HG03565 (cell line): Measurements from ENCODE around the gene ASPG.

ENCODE experiments used
- ATAC-seq: cut with Tn5 transposase; IDR thresholded peaks from one replicate; pipeline ENCODE4 v1.9.1; 2021; ENCODE audit warnings: mild to moderate bottlenecking, moderate library complexity; ENCODE audit not compliant: unreplicated experiment

The ASPG gene

DNA sequence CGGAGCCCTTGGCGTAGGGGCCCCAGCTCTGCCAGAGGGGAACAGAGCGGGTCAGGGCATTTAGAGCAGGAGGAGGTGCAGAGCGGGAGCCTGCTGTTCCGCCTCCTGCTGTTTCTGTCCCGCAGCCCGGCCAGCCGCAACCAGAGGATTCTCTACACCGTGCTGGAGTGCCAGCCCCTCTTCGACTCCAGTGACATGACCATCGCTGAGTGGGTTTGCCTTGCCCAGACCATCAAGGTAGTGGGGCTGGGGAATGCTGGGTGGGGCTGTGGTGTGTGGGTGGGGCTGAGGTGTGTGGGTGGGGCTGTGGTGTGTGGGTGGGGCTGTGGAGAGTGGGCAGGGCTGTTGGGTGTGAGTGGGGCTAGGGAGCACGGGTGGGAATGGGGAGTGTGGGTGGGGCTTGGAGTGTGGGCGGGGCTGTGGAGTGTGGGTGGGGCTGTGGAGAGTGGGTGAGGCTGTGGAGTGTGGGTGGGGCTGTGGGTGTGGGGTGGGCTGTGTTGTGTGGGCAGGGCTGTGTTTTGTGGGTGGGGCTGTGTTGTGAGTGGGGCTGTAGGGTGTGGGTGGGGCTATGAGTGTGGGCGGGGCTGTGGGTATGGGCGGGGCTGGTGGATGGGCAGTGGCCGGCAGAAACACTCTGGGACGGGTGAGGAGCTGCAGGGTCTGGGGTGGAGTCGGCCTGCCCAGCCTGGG, 8.0 kb downstream of the ASPG start:
- ATAC-seq = no peak

DNA sequence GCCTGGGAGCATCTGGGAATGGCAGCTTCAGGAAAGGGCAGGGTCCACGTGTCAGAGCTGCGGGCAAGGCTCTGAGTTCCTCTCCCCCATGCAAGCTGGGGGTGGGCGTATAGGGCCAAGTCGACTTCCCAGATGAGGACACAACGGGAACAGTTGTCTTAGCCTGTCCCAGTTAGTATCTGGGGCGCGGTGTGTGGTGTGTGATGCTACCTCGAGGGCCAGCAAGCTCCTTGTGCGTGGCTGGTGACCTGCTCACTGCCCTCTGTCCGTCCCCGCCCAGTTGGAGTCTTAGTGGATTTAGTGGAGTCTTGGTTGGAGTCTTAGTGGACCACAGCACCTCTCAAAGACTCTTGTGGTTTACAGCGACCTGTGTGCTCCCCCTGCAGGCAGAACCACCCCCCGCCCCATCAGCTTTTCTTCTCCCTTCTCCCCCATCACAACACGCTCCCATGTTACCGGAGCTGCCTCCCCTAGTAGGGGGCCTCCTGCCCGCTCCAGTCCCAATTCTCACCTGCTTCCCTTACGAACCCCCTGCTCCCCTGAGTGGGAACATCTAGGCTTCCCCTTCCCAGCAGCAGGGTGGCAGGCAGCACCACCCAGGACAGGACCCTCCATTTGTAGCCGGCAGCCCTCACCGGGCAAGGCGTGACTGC, 8.7 kb downstream of the ASPG start:
- ATAC-seq = no peak

DNA sequence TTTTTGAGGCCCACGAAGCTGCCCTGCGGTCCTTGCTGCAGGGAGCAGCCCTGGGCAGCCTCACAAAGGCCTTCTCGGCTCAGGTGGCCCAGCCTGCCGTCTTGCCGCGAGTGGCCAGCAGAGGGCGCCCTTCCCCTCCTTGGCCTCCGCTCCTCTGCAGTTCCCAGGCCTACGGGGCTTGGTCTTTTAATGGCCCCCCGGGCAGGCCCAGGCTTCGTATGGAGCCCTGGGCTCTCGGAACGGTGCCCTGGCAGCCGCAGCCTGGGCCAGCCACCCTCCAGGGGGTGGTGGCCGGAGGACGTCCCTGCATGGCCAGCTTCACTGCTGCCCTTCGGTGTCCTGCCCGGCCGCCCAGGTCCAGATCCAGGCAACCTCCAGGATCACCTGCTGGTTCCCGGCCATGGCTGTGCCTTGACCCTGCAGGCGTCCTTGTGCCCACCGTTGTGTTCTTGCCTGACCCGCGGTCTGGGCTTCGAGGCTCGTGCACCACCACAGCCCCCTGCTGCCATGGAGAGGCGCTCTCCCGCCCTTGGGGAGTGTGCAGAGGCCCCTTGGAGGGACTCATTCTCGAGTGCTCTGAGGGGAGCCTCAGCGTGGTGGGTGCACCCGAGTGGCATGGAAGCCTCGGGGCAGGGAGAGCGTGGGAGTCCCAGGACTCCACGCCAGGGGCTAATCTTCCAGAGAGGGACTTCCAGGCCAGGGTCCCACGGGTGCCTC, 9.4 kb downstream of the ASPG start:
- no peak for ATAC-seq

DNA sequence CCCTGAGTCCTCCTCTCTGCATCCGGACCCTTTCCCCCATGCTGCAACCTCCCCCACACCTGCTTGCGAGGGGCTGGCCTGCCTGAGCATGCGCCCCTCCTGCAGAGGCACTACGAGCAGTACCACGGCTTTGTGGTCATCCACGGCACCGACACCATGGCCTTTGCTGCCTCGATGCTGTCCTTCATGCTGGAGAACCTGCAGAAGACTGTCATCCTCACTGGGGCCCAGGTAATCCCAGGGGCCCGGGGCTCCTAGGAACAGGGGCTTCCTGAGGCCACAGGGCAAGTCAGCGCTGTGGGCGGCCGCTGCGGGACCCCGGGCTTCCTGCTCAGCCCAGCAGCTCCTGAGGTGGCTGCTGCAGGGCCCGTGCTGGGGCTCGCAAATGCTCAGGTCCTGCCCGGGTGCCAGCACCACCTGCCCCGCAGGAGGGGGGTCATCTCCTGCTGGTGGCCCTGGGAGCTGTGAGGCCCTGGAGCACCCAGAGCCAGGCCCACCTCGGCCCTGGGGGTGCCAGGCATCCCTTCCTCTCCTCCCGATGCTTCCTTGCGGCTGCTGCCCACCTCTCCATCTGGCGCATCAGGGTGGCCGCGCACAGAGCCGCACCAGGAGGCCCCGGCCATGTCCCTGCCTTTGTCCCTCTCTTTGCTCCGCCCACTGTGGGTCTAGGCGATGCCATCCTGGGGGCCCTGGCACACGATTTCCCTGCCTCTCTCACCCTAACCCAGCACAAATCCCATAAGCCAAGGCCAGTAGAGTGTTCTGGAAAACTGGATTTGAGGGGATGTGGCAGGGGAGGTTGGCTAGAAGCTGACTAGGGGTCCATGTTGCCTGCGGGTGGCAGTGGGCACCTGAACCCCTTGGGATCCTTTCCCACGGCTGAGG, 10.2 kb downstream of the ASPG start:
- ATAC-seq = no peak

DNA sequence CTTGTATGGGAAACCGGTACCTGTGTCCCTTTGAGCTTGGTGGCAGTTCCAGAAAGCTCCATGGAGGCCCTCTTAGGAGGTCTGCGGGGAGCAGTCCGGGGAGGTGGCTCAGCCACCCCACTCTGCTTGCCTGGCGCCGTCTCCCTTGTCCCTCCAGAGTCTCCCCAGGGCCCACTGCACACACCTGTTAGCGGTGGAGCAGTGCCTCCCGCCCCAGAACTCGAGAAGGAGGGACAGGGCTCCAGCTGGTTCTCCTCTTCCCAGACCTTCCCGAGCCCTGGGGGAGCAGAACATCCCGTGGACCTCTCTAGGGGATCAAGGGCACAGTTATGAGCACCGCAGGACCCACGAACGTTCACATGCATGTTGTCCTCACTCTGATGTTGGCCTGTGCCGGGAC, 10.8 kb downstream of the ASPG start:
- no peak for ATAC-seq

DNA sequence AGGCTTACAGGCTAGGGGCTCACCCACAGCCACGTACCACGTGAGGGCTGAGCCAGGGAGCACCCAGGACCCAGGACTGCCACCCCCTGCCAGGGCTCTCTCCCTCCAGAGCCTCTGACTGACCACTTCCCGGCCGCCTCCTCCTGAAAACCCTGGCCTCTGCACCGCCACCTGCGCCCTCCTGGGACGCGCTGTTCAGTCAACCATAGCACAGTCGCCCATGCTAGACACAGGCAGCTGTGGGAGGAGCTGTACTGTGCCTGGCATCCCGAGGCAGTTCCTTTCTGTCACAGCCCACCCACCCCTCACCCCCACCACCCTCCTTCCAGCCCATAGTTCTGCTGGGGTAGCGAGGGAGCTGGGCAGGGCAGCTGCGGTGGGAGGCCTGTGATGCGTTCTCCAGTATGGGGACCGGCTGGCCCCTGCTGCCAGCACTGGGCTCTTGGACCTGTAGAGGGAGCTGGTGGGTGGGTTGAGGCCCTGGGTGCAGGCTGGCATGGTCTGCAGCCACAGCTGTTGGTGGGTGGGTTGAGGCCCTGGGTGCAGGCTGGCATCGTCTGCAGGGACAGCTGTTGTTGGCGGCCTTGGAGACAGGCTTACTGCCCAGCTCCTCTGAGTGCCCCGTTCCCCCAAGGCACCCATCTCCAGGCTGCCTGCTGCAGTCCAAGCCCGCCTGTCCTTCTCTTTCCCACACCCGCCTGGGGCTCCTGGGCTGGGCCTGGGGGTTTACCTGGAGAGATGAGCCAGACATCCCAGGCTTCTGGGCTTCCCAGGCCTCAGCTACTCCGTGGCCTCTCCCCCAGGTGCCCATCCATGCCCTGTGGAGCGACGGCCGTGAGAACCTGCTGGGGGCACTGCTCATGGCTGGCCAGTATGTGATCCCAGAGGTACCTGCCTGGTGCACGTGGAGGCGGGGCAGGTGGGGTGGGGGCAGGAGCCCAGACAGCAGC, 11.5 kb downstream of the ASPG start:
- ATAC-seq = no peak

DNA sequence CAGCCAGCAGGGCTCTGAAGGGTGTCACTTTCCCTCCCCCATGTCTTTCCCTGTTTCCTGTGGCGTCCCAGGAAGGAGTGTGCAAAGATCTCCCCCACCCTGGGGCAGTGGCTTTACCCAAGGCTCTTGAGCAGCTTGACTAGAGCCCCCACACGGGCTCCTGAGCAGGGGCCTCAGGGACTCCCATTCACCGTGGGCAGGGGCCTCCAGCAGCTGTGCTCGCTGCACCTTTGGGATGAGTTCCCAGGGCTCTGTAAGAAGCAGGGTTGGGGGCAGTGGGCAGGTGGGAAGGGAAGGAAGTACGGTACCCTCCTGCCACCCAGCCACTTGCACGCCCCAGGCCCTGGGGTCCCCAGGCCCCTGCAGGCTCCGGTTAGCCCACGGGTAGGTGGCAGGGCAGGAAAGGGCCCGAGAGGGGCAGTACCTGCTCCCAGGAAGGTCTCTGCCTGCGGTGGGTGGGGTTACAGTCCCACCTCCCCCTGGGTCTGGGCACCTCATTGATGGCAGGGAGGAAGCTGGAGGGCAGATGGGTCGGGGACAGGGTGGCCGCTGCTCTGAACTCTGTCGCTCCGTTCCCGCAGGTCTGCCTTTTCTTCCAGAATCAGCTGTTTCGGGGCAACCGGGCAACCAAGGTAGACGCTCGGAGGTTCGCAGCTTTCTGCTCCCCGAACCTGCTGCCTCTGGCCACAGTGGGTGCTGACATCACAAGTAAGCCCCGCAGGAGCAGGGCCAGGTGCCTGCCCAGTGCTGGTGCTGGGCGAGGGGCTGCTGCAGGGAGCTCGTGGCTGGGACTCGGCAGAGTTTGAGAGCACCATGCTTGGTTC, 13.0 kb downstream of the ASPG start:
- no peak for ATAC-seq

DNA sequence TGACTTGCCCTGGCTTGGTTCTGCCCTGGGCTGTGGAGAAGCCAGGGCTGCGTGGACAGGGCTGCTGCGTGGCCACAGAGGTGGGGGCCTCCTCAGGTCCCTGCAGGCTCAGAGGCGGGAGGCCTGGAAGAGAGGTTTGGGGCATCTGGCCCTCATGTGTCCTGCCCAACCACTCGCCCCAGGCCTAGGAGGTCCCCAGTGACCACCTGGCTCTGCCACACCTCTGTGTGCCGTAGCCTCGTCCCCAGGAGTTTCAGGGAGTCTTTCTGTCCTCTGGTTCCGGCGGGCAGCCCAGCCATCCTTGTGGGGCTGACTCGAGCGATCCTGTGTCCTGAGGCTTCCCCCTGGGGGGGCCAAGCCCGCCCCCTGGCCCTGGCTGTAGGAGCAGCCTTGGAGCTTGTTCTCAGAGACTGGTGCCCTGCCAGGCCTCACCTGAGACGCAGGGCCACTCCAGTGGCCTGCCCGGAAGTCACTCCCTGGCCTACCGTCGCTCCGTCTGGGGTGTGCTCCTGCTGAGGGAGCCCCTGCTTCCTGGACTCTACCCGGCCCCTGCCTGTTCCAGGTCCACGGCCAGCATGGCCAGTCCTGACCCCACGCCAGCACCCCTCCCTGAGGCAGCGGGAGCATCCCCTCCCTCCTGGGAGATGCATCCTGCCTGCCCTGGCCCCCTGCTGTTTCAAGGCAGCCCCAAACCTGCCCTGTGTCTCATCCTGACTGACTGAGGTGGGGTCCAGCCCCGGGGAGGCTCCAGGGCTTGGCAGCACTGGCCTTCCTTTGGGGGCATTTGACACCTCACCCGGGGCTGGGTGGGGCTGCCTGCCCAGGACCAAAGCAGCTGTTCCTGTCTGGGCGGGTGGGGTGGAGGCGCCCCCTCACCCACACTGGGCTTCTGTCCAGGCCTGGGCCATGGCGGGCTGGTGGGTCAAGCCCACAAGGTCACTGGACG, 13.9 kb downstream of the ASPG start:
- ATAC-seq = no peak

DNA sequence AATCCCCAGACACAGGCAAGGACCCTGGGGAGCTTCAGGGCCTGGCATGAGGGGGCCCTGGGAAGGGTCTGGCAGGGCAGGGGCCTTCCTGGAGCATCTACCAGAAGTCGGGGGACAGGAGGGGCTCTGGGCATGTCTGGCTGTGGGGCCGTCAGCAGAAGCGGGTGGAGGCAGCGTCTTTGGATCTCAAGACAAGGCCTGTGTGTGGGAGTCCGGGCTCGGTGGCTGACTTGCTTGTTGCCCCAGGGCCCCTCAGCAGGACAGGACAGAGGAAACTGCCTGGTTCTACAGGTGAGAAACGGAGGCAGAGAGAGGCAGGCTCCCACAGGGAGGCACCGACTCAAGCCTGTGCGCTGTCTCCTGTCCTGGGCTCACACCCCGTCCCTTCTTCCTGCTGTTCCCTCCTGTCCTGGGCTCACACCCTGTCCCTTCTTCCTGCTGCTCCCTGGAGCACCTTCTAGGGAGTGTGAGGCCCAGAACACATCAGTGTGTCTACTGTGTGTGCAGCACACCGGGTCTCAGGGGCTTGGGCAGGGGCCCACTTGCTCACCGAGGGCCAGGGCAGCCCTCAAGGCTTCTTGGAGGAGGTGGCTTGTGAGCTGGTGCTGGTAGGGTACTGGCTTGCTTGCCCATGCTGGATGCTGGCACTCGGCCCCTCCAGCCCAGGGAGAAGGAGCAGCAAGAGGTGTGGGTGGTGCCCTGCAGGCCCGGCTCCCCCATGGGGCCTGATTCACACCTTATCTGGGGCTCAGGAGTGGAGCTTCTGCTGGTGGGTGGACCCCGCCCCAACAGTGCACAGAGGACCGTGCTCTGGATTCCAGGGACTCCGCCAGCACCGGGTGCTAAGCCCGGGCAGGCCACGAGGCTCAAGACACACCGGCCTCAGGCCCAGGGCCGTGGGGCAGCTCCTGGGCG, 14.9 kb downstream of the ASPG start:
- no peak for ATAC-seq

DNA sequence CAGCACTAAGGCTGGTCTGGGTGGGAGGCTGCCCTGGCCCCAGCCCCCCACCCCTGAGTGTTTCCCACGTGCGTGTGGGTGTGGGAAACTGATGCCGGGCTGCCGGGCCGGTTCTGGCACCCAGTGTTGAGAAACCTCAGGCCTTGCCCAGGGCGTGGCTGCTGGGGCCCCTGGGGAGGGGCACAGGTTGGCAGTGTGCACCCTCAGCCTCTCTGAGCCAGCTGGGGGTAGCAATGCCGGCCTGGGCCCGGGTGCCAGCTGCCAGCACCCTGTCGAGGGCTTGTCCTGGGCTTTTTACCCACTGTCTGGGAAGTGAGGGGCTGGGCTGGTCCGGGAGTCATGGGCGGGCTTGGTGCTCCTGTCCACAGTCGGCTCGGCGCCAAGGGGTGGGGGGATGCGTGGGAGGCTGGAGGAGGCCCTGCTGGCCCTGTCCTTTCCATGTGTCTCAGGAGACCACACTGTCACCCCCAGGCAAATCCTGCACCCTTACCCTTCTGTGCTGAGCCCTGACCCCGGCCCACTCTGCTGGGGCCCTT, 15.7 kb downstream of the ASPG start:
- no peak for ATAC-seq

DNA sequence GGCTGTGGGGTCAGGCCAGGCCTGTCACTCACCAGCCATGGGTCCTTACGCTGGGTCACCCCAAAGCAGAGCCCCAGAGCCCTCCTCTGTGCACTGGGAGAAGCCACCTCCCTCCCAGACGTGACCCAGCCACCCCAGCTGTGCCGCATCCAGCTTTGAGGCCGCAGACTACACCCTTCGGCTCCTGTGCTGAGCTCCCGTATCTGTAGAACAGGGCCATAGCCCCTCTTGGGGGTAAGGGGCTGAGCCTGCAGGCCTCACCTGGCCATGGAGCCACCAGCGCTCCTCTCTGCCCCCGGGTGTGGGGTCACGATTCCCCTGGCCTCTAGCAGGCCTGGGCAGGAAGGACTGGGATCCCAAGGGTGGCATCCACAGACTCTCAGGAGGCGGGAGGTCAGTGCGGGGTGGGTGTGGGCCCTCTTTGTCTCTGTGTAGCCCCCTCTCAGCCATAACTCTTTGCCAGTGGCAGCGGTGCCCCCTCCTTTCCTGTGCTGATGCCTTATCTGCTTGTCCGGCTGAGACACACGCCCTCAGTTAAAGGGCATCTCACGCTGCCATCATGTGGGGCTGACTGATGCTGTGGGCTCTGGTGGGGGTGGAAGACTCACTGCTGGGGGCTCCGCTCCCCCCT, 16.3 kb downstream of the ASPG start:
- ATAC-seq = no peak

DNA sequence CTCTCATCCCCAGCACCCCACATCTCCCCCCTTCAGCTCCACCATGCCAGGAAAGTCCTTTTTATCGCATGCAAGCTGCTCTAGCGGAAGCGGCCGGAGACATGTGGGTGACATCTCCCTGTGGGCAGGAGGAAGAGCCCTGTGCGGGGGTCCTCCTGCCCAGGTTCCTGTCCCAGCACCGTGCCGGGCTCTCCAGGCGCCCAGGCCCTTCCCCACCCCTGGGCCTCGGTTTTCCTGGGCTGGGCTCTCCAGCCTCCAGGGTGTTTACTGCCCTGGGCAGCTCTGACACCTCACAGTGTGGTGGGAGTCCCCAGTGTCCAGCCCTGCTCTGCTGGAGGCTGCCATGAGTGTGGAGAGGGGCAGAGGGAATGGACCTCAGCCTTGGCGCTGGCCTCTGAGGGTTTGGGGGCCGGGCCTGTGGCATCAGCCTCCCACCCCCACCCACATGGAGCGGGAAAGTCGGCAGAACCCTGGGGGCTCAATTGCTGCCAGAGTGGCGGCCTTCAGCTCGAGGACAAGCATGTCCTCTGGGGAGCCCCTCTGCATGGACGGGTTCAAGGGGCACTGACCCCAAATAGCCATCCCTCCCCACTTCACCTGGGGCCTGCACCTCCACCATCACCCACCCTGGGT, 16.9 kb downstream of the ASPG start:
- ATAC-seq = no peak

DNA sequence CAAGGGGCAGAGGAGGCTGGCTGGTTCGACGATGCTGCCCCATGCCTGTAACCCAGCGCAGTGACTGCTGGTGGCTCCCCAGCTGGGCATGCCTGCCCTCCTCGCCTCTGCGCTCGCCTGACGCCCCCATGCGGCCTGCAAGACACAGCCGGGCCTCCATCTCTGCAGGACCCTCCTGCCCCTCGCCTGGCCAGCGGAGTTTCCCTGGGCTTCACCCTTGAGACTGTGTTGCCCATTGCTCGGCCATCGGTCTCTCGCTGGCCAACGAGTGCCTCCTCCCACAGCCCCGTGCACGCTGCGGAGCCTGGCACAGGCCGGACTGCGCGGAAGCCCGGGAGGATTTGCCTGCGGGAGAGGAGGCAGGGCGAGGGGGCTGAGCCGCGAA, 17.6 kb downstream of the ASPG start:
- no peak for ATAC-seq

DNA sequence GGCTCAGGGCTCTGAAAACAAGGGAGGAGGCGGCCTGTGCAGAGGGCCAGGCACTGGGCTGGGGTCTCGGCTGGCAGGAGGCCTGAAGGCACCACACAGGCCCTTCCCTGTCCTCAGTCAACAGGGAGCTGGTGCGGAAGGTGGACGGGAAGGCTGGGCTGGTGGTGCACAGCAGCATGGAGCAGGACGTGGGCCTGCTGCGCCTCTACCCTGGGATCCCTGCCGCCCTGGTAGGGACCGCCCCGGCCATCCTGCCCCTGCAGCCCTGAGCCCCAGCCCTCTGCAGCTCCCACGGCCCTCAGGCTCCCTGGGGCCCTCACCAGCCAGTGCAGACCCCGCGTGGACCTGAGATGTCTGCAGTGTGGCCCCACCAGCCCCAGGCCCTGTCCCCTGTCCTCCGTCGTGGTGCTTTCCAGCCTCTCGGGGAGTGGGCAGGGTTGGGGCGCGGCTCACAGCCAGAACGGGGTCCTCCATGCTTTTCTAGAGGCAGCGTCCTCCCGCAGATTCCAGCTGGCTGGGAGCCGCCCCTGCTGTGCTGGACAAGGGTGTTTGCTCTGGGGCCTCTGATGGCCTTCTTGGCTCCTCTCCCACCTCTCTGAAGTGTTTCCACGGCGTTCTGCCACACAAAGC, 18.1 kb downstream of the ASPG start:
- no peak for ATAC-seq

DNA sequence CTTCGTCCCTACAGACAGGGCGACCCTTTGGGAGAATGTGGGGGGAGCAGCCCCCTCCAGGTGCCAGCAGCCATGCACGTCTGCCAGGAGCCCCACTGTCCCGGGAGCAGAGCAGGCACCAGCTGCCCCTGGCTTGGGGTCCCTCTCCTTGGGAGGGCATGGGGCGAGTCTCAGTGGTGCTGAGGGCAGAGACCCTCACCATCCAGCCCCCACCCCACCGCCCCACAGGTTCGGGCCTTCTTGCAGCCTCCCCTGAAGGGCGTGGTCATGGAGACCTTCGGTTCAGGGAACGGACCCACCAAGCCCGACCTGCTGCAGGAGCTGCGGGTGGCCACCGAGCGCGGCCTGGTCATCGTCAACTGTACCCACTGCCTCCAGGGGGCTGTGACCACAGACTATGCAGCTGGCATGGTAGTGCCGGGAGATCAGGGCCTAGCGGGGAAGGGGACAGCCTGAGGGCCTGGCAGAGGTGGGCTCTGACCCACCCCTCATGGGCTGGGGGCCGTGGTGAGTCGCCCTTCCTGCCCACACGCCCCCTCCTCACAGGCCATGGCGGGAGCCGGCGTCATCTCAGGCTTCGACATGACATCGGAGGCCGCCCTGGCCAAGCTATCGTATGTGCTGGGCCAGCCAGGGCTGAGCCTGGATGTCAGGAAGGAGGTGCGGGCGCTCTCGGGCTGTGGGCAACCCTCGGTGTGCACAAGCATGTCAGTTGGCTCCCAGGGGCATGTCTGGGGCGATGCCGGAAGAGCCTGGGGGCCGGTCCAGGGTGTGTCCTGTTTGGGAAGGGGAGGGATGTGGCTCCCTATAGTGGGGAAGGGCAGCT, 18.8 kb downstream of the ASPG start:
- ATAC-seq = no peak
